OCI-M2 (cell line): ENCODE measurements around the gene MAPRE3.

Experiments used
- DNase-seq: peaks from one replicate; lab custom pipeline; 2025; ENCODE audit not compliant: unreplicated experiment; lab: John Stamatoyannopoulos, UW

Gene MAPRE3

DNA sequence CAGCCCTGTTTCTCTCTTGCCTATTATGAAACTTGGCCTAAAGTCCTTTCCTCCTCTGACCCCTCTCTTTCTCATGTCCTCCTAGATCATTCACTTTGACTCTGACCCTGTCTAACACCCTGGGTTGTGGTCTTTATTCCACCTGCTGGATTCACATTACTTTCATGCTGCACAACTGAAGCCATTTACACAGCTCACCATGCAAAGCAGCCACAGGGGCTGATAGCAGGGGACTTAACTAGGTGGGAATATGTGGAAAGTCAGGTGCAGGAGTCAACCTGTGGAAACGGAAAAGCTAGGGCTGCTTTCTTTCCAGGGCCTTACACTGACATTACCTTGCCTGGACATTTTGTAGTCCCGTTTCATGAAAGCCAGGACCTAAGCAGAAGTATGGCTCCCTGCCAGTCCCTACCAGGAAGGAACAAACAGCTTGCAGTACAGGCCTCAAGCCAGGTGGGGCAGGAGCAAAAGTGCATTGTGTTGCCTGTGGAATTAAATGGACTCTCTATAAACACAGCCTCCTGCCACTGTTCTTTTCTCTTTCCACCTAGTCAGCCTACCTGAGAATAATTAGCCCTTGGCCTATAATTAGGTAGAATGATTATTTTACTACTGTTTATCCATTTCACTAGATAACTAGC lies 11.8 kb downstream of the MAPRE3 start:
- no peak for DNase-seq

DNA sequence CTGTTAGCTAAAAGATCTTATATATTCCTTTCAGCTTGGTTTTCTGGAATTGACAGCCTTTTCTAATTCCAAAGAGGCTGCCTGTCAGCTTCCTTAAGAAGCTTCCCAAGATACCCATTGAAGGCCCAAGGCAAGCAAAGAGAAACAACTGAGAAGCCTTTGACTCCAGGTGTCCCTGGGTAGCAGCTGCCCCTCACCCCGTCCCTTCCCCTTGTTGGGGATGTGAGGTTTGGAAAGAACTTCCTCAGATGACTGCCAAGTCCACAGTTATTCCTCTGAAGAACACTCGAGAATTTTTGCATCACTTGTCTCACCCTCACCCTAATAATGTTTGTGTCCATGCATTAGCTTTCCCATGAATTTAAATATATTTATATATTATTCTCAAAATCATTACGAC lies 13.3 kb downstream of the MAPRE3 start:
- DNase-seq = no peak

DNA sequence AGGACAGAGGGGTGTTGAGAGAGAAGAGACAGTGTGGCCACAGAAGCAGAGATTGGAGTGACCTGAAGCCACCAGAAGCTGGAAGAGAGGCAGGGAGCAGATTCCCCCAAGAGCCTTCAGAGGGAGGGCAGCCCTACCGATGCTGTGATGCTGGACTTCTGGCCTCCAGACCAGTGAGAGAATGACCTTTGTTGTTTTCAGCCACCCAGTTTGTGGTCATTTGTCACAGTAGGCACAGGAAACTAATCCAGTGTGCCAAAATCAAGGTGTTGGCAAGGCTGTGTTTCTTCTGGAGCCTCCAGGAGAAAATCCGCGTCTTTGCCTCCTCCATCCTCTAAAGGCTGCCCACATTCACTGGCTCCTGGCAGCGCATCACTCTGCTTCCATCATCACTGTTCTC lies 15.4 kb downstream of the MAPRE3 start:
- DNase-seq = no peak

DNA sequence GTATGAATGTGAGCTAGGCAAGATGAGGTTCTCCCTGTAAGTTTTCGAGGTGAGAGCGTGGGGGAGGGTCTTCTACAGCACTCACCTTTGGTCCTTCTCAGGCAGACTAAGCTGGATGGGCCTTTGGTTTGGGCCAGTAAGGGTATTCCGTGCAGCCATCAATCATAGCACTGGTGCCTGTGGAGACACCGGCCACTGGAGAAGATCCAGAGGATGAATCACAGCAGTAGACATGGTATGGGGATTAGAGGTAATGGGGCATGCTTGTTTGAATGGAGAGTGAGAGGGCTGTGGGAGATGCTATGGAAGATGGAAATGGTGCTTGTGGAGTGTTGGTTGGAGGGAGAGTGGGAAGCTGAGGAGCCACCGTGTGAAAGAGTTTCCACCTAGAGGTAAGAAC lies 16.1 kb downstream of the MAPRE3 start:
- no peak for DNase-seq

DNA sequence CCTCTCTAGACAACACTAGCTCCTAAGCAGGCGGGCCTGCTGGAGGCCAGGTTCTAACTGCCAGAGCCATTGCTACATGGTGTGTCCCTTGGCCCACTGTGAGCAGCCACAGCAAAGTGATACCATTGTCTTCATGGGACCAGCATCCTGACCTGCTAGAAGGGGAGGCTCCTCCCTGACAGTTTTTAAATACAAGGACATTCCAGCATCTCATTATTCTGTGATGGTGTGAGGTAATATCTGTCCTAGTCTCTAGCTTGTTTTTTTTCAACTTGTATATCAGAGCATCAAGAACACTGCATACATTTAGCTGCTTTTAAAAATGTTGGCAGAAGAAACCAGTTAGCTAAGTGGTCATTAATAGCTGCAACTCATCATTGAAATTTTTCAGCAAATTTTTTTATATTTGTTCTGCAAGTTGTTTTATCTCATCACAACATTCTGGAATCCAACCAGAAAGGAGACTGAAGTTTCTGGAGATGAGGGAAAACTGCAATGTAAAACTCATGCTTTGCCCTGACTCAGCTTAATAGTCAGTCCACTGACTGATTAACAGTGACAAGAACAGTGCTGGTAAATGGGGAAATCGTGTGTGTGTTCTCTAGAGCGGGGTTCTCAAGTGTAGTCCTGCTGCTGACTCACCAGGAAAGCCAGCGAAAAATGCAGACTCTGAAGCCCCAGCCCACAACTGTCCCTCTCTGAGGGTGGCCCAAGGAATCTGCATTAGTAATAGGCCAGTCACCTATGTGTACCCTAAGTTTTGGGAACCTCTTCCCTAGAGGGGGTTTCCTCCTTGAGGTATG lies 17.8 kb downstream of the MAPRE3 start:
- no peak for DNase-seq

DNA sequence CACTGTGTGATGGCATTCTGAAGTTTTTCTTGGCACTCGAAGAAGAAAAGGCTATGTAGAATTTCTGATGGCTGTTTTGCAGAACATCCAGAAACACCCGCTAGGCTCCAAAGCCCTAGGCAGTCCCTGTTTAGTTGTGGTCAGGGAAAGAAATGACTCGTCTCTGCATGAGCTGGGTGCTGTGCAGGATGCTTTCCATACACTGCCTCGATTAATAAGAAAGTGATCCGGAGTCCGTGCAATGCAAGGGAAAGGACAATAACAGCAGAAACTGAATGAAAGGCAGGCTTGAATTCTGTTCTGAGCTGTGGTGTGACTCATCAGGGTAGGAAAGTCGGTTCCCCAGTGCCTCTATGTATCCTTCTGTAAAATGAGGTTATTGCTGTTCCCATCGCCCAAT lies 18.7 kb downstream of the MAPRE3 start:
- no peak for DNase-seq

DNA sequence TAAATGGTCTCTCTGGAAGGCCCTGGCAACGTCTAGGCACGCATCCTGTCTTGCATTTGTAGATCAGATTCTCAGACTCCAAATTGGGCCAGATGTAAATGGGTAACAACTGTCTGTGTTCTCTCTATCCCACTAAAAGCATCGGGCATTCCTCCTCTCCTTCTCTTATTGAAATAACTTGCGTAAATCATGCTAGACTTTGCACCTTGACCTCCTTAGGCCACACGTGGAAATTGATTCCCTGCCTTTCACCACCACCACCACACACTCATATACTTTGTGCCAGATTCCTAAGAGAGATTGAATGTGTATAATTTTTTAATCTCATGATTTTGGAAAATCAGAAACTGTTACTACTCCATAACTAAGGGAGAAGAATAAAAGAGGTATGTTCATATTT lies 21.3 kb downstream of the MAPRE3 start:
- DNase-seq = no peak

DNA sequence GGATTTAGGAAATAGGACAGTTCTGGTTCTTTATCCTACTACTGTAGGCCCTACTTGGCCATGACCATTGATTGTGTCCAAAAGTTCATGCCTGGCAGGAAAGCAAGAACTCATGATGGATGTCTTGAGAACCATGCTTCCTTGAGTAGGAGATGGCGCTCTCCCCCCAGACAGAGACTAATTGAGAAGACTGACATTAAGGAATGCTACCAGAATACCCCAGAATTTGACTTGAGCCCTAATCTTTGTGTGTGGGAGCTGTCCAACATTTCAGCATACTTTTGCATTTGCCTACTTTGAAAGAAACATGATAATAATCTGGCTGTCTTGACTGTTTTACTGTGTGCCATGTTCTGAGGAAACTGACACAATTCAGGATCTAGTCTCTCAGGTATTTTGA lies 23.3 kb downstream of the MAPRE3 start:
- DNase-seq = no peak

DNA sequence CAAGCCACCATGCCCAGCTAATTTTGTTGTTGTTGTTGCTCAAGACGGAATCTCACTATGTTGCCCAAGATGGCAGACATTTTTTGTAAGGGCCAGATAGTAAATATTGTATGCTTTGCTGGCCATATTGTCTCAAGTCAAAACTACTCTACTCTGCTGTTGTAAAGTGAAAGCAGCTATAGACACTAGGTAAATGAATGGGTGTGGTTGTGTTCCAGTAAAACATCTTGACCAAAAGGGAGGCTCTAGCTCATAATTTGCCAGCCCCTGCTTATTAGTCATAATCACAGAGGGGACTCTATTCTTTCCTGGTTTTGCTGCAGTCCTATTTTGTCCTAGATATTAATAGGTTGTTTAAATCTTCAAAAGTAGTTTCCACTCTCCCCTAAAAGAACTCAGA lies 24.5 kb downstream of the MAPRE3 start:
- no peak for DNase-seq

DNA sequence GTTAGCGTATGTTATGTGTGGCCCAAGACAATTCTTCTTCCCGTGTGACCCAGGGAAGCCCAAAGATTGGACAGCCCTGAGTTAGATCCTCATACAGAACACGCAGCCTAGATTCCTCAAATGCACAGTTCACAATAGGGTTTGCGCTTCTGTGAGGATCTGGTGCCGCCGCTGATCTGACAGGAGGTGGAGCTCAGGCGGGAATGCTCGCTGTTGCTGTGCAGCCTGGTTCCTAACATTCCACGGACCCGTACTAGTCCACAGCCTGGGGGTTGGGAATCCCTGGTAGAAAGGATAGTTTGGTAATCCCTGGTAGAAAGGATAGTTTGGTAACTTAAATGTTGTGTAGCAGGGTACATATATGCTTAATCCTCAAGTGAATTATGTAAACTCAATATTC lies 27.0 kb downstream of the MAPRE3 start:
- no peak for DNase-seq

DNA sequence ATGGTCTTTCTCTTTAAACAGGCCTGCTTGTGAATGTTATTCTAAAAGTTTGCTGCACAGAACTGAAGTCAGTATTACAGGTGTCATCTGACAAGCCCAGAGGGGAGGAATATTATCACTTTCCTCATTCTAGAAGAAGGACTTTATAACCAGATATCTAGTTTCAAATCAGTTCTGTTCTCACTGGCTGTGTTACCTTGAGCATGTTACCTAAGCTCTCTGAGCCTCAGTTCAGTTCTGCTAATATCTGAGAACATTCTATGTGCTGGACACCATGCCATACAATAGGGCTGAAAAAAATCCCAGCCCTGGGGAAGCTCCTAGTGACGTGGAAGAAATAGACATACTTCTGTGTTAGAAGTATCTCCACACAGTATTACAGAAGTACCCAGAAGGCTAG lies 27.9 kb downstream of the MAPRE3 start:
- DNase-seq = no peak

DNA sequence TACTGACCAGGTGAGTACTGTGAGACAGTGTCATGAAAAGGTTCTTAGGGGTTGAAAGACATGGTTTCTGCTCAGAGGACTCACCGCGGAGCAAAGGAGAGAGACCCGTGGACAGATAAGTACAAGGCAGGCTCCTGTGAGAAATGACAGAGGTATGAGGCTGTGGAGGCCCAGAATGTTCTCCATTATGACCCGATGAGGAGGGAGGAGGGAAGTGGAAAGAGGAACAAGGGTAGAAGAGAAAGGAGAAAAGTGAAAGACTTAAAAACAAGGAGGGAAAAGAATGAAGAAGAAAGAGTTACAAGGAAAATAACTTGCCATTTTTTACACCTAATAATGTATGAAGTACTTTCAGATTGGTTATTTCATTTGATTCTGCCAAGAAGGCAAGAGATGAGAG lies 29.8 kb downstream of the MAPRE3 start:
- DNase-seq = no peak

DNA sequence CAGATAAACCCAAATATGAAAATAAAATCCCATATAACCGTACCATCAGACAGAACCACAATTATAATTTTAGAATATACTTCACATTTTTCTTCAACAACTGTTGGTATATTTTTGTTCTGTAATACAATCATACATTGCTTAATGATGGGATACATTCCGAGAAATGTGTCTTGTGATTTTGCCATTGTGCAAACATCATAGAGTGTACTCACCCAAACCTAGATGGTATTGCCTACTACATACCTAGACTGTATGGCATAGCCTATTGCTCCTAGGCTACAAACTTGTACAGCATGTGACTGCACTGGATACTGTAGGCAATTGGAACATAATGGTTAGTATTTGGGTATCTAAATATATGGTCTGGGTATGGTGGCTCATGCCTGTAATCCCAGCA lies 30.6 kb downstream of the MAPRE3 start:
- DNase-seq = no peak

DNA sequence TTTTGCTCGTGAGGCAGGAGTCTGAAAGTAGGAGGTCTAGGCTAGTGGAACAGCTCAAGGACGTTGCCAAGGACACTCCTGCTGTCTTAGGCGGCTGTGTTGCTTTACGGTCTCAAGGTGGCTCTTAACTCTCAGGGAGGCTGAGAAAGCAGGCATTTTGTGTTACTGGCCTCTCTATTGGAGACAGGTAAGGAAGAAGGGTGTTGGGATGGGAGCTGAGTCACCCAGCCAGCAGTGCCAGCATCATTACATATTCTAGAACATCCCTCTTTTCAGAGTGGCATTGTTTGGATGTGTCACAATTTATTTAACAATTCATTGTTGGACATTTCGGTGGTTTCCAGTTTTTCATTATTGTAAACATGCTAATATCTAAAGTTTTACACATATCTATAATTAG lies 31.5 kb downstream of the MAPRE3 start:
- DNase-seq = no peak

DNA sequence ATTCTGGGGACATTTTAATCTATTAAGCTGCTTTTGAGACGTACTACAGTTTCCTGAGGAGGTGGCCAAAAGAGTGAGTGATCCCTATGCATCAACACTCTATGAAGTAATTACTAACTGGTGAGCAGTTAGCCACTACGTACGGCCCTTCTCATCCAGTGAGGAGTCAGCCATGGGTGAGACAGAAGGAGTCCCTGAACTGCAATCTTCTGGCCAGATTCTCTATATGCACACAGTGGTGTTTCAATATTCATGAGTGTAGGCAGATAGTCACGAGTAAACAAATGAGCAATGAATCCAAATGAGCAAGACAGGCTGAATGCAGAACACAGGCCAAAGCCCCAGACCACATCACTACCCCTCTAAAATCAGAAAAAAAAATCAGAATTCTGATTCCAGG lies 32.6 kb downstream of the MAPRE3 start:
- DNase-seq = no peak

DNA sequence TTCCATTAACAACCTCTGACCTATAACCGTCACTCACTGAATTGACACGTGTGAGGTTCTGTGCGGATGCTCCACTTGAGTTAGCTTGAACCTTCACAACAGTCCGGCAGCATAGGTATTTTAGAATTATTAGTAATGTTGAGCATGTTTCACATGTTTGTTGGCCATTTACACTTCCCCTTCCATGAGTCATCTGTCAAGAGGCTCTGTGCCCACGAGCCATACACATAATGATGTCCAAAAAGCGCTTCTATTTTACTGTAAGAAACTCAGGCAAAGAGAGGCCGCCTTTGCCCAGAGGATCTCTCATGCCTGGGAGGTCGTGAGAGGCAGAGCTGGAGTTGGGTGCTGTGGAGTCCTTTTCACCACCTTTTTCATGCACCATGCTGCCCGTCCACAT lies 33.4 kb downstream of the MAPRE3 start:
- no peak for DNase-seq

DNA sequence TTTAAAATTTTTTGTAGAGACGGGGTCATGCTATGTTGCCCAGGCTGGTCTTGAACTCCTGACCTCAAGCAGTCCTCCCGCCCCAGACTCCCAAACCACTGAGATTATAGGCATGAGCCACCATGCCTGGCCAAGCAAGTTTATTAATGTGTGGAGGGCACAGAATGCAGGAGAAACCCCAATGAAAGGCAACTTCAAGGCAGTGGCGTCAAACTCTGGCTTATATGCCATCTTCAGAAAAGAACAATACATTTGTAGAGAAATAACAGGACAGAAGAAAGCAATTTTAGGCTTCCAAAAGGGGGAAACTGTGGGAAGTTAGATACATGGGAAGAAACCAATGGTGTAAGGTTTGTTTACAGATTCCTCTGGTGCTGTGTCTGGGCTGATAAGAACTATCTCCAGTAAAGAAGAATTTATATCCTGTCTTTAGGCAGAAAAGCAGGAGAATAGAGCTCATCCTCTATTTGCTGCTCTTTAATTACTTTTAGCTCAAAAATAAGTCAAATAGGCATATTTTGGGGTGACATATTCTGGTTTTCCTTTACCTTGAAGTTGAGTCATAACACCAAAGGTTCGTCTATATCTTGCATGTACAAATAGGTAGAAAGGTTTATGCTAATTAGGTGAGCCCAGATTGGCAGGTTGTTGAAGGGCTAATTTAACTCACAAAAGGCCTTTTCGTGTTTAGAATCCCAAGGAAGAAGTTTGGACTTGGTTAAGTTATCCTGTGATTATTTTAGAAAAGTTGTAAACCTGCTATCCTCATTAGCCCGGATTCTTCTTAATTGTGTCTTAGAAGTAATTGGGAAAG lies 36.4 kb downstream of the MAPRE3 start:
- no peak for DNase-seq

DNA sequence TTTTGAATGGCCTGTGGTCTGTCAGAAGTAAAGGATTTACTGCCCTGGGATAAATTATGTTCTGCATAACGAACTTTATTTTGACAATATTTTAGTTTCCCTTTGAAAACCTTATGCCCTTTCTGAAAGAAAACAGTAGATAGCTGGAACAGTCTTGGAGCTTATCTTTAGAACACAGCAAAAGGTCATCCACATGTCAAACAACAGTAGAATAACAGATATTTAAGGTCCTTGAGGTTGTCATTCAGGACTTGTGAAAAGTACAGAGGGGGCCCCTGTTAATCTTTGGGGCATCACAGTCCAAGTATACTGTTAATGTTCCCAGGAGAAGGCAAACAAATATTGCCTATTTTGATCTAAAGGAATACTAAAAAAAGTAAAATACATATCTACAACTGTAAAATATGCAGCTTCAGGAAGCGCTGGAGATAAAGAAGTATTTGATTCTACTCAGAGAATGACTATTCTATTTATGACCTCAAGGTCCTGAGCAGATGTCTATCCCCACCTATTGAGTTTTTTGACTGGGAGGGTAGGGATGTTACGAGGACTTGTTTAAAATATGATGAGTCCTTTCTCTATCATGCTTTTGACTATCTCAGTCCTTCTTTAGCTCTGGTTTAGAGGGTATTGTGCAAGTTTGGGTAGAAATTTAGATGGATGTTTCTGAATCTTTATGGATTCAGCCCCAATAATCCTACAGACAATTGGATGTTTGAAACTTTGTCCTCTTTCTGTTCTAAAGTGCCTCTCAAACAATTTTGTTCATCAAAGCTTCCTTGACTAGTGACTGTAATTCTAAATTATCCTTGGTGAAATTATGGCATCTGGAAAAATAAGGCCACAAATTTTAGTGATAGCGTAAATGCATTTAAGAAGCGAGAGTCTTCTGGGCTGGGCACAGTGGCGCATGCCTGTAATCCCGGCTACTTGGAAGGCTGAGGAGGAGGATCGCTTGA lies 37.3 kb downstream of the MAPRE3 start:
- DNase-seq = peak; percentile 38

DNA sequence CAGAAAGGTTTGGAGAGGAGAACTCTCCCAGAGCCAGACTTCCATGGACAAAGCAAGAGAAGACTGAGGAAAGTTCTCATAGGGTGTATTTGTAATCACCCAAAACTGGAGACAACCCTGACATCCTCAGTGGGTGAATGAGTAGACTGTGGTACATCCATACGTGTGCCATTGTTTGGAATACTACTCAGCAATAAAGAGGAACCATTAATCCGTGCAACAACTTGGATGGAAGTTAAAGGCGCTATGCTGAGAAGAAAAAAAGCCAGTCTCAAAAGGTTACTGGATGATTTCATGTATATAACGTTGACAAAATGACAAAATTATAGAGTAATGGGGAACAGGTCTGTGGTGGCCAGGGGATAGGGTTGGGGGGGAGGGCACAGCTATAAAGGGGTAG lies 38.2 kb downstream of the MAPRE3 start:
- no peak for DNase-seq

DNA sequence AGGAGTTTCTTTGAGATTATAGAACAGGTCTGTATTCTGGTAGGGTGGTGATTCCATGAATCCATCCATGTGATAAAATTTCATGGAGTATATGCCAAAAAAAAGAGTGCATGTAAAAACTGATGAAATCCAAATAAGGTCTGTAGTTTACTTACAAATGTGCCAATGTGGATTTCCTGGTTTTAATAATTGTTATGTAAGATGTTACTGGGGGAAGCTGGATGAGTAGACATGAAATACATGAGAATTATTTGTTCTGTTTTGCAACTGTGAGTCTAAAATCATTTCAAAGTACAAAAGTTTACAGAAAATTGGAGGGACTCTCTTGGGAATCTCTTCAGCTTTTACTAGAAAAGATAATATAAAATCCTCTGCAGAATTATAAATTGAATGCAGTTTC lies 38.6 kb downstream of the MAPRE3 start:
- no peak for DNase-seq

DNA sequence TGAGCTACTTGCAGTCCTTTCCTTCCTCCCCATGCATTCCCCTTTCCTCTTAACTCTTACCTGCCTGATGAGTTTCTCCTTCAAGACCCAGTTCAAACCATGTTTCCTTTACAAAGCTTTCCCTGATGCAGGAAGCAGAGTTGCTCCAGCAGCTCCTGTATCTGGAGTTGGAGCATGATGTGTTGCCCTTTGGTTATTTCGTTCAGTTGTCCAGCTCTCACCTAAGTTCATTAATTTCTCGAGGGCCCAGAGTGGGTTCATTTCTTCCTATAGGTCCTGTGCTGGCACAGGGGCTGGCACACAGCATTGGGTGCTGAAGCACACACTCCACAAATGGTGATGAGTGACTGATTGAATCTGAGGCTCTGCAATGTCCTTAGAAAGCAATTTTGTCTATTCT lies 39.3 kb downstream of the MAPRE3 start:
- no peak for DNase-seq
